HG03342 (cell line): ENCODE data around the gene QRICH2.
"Not testable (repeated sequence)": the region's sequence is repeated elsewhere in the genome, so short reads cannot be mapped to it uniquely, and the experiment has no call there.

Experiments
- ATAC-seq: cut with Tn5 transposase; IDR thresholded peaks from one replicate; pipeline ENCODE4 v1.9.1; 2021; ENCODE audit warnings: mild to moderate bottlenecking, moderate library complexity; ENCODE audit not compliant: unreplicated experiment

Gene QRICH2

GRCh38 chr17:76307966-76308338 lies at the start of gene QRICH2:
TSS of gene QRICH2 (minus strand) at chr17:76308276. CDS start at chr17:76307998, 278 bp downstream.
- ATAC-seq = no peak

DNA sequence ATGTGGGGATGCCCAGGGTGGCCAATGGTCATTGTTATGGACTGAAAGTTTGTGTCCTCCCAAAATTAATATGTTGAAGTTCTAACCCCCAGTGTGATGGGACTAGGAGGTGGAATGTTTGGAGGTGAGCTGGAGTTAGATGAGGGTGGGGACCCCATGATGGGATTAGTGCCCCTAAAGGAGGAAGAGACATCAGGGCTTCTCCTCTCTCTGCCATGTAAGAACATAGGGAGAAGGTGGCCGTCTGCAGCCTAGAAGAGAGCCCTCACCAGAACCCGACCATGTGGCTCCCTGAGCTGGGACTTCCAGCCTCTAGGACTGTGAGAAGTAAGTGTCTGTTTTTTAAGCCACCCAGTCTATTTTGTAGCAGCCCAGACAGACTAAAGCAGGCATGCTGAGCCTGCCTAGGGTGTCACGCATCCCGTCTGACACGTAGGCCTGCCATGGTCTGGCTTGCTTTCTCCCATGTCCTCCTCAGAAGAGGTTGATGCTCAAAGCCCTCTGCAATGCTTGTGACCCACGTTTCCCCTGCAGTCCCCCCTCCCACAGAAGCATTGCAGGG lies 49.6 kb upstream of the QRICH2 start:
- ATAC-seq = no peak

- ATAC-seq = no peak
These were observed 48.9 kb upstream of the QRICH2 start for GRCh38 chr17:76356803-76357456.

GRCh38 chr17:76354747-76355310 lies 46.8 kb upstream of the QRICH2 start:
- ATAC-seq = no peak

DNA sequence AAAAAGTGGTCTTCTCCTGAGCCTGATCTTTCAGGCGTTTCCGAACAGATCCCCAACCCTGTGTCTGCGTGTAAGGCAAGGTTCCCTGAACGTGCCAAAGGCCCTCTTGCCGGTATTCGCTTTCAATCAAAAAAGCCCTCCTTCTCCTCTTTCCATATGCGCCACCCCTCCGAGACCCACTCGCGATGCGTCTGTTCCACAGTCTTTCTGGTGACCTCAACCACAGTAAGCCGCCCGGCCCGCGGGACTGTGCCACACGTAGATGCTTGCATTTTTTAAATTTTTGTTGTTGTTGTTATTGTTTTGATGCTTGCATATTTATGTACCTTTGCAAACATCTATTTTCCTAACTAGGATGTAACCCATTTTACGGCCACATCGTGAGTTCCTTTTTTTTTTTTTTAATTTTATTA lies 46.2 kb upstream of the QRICH2 start:
- ATAC-seq = no peak

DNA sequence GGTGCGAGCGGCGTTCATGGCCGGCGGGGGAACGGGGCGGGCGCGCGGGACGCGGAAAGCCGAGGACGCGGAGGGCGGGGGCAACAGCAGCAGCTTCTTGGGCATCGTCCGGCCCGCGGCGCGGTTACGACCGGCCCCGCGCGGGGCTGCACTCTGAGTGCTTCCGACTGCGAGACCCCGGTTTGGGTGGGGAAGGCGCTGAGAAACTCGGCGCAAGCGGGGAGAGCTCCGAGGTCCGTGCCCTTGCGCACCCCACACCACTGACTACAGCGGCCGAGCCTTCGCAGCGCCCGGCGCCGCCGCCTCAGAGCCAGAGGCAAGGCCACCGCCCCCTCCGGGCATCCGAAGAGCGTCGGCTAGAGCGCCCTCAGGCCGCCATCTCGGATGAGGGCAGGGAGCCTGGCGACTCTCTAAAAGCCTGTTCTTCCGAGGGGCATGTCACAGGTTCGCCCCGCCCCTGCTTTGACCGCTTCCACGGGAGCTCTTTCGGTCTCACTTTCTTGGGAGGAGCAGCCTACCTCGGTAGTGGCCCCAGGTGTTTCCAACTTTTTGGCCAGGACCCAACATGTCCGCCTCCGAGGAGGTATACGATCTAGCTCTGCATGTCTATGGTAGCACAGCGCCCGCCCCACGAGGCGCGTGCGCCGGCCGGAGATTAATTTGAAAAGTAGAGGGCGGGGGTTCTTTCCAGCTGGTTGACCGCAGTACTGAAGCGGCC lies 45.7 kb upstream of the QRICH2 start, which contains the start of gene PRPSAP1:
TSS of gene PRPSAP1 (minus strand) at position 318 of the 718 bp plus-strand sequence. CDS start at position 105, 213 bp downstream.
- ATAC-seq = peak; percentile 79

DNA sequence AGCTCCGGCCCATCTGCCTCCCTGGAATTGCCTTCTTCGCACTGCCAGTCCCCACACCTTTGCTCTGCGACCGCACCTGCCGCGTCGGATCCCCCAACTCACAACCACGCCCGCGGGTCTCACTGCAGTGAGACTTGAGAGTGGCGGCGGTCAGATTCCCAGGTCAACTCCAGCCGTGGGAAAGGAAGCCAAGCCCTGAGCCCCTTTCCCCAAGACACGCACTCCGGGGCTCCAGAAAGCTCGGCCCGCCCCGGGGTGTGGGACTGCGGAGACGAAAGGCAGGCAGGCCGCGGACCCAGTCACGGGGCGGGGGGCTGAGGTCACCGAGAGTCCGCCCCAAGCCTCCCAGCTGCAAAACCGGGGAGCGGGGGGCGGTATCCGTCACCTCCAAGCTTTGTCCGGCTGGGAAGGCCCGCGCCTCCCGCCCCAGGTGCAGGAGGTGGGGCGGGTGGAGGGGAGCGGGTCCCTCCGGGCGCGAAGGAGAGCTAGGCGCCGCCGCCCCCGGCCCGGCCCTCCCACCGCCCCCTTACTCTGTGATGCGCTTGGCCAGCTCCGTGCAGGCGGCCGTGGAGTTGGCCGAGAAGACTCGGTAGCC lies 45.0 kb upstream of the QRICH2 start:
- peak; percentile 10 for ATAC-seq

DNA sequence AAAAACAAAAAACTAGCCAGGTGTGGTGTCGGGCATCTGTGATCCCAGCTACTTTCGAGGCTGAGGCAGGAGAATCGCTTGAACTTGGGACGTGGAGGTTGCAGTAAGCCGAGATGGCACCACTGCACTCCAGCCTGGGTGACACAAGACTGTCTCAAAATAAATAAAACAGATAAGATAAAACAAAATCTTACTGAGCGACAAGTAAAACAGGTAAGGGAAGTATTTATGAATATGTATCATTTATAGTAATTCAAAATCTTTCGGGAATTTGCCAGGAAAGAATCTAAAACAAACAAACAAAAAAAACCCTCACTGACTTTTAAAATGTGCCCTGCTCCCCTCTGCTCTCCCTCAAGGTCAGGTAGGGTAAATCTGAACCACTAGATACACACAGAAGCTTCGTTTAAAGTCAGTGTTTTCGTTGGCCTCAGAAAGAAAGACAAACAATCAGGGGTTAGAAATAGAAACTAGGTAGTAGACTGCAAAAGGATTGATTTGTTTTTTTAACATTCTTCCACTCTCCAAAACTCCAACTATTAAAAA lies 43.5 kb upstream of the QRICH2 start:
- ATAC-seq = no peak

- ATAC-seq = no peak
These were observed 42.4 kb upstream of the QRICH2 start for GRCh38 chr17:76350463-76350862.

DNA sequence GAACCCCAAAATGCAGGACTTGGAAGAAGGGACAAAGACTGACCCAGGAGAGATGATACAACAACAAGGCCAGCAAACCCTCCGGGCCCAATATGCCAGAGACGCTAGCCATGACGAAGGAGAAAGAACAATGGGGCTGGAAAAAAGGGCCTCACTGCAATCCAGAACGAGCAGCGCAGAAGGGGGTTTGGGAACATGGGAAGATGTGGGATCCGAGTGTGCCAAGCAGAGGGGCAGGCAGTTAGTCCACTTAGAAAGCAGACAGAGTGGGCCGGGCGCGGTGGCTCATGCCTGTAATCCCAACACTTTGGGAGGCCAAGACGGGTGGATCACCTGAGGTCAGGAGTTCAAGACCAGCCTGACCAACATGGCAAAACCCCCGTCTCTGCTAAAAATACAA lies 38.9 kb upstream of the QRICH2 start:
- not testable (repeated sequence) for ATAC-seq

DNA sequence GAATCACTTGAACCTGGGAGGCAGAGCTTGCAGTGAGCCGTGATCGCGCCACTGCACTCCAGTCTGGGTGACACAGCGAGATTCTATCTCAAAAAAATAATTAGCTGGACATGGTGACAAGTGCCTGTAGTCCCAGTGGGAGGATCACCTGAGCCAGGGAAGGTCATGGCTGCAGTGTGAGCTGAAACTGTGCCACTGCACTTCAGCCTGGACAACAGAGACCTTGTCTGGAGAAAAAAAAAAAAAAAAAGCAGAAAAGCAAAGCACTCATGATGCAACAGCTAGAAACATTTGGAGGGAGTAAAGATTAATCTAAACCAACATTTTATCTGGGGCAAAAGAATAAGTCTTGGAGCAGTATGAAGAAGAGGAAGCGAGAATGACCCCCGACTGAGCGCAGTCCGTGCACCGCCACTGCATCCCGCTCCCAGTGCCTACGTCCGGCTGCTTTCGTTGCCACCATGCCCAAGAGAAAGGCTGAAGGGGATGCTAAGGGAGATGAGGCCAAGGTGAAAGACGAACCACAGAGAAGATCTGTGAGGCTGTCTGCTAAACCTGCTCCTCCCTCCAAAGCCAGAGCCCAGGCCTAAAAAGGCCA lies 37.4 kb upstream of the QRICH2 start:
- no peak for ATAC-seq

GRCh38 chr17:76343106-76343505 lies 35.0 kb upstream of the QRICH2 start:
- ATAC-seq = no peak

- no peak for ATAC-seq
These were observed 33.2 kb upstream of the QRICH2 start for GRCh38 chr17:76341301-76341700.

DNA sequence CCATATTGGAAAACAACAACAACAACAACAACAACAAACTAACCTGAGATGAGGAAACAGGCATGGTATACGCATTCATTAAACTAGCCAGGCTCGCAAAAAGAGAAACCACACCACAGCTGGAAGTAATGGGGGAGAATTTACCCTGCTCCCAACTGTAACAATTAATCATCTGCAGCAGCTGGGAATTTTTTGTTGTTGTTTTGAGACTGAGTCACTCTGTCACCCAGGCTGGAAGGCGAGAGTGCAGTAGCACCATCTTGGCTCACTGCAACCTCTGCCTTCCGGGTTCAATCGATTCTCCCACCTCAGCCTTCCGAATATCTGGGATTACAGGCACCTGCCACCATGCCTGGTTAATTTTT lies 29.3 kb upstream of the QRICH2 start:
- ATAC-seq = no peak

- no peak for ATAC-seq
These were observed 28.8 kb upstream of the QRICH2 start for GRCh38 chr17:76336756-76337412.

- no peak for ATAC-seq
These were observed 27.8 kb upstream of the QRICH2 start for GRCh38 chr17:76335716-76336381.

GRCh38 chr17:76333673-76334505 lies 25.8 kb upstream of the QRICH2 start:
- ATAC-seq = no peak

DNA sequence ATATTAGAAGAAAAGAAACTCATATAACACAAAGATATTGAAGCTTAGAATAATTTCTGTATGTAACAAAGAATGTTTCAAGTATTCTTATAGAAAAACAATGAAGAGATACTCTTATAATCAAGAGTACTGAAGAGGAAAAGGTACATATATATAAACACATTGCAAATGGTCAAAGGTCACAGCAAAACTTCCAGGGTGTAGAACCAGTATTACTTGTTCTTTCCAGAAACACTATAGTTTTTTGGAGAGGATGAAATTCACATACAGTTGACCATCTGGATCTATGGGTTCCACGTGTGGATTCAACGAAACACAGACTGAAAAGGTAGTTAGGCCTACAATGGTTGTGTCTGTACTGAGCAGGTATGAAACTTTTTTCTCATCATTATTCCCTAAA lies 23.0 kb upstream of the QRICH2 start:
- ATAC-seq = no peak

GRCh38 chr17:76329664-76330063 lies 21.6 kb upstream of the QRICH2 start:
- no peak for ATAC-seq
